HepG2 (cell line): ENCODE data around the gene SIGMAR1. TPM values are rescaled to one million over a fixed set of nuclear protein-coding genes. Genes with fewer than 3 reads are reported as not detected.
A peak's percentile ranks its signal among the peaks of the same experiment; 100 is the strongest.

ENCODE experiments used
- CC2D1A ChIP-seq: sonication (generic); formaldehyde crosslinking; IDR thresholded peaks from 2 replicates; pipeline ENCODE4 v1.8.1; 2023; ENCODE audit warnings: mild to moderate bottlenecking, missing genetic modification reagents
- HINFP ChIP-seq: sonication (generic); formaldehyde crosslinking; IDR thresholded peaks from 2 replicates; pipeline ENCODE4 v1.4.0; 2020; ENCODE audit warnings: low read depth, mild to moderate bottlenecking, missing genetic modification reagents
- NFIB ChIP-seq: sonication (generic); formaldehyde crosslinking; IDR thresholded peaks from 2 replicates; pipeline ENCODE4 v1.9.0; 2021; ENCODE audit warnings: missing genetic modification reagents, mild to moderate bottlenecking, borderline replicate concordance
- NFIC ChIP-seq: IDR thresholded peaks from 2 replicates; pipeline ENCODE4 v1.6.1; 2012; ENCODE audit warnings: mild to moderate bottlenecking, low read length, inconsistent platforms
- NR2F1 ChIP-seq, 2 experiments: fragments of 450-650 bp in 1 of 2; formaldehyde crosslinking in 1 of 2; IDR thresholded peaks; 2 replicates each; pipeline versions ENCODE4 v1.5.0 to v1.6.1; 2016 to 2020; ENCODE audit warnings: mild to moderate bottlenecking in 1 of 2, missing compliant biosample characterization in 1 of 2, missing genetic modification reagents in 1 of 2, moderate library complexity in 1 of 2
- SMAD3 ChIP-seq: sonication (generic); formaldehyde crosslinking; IDR thresholded peaks from 2 replicates; pipeline ENCODE4 v1.4.0; 2020; ENCODE audit warnings: missing genetic modification reagents
- STAT6 ChIP-seq: sonication (generic); formaldehyde crosslinking; IDR thresholded peaks from 2 replicates; pipeline ENCODE4 v1.4.0; 2020; ENCODE audit warnings: missing genetic modification reagents, mild to moderate bottlenecking, borderline replicate concordance
- TMF1 ChIP-seq: sonication (generic); formaldehyde crosslinking; IDR thresholded peaks from 2 replicates; pipeline ENCODE4 v1.8.1; 2022; ENCODE audit warnings: low read depth, missing genetic modification reagents
- ZNF263 ChIP-seq: sonication (generic); formaldehyde crosslinking; IDR thresholded peaks from 2 replicates; pipeline ENCODE4 v1.4.0; 2020; ENCODE audit warnings: missing genetic modification reagents
- ZNF382 ChIP-seq: sonication (generic); formaldehyde crosslinking; IDR thresholded peaks from 2 replicates; pipeline ENCODE4 v1.5.0; 2020; ENCODE audit warnings: missing genetic modification reagents, mild to moderate bottlenecking, borderline replicate concordance
- ZNF558 ChIP-seq: sonication (generic); formaldehyde crosslinking; IDR thresholded peaks from 2 replicates; pipeline ENCODE4 v1.9.0; 2022; ENCODE audit warnings: mild to moderate bottlenecking, missing genetic modification reagents, borderline replicate concordance
- polyA plus RNA-seq, 8 experiments: library from polyadenylated mRNA; depleted of rRNA in 3 of 8; stranded (reverse) in 7 of 8; unstranded in 1 of 8; fragments of >200 nt; fragmentation: Illumina TruSeq in 4 of 8; extraction: Trizol in 4 of 8; gene quantifications; 2 replicates each; pipeline versions ENCODE4 v1.2.1 to v1.2.3, GENCODE V29; 2011 to 2016; ENCODE audit warnings: low read depth in 4 of 8, missing spikeins in 1 of 8, mixed read lengths in 1 of 8; ENCODE audit not compliant: insufficient read depth in 1 of 8
- total RNA-seq, 5 experiments: library from RNA; depleted of rRNA; stranded (reverse); fragments of >200 nt; fragmentation: Illumina TruSeq; extraction: Trizol; gene quantifications; 2 replicates each; pipeline ENCODE4 v1.2.3, GENCODE V29; 2016; ENCODE audit warnings: low read depth in 1 of 5
- TF ChIP-seq, protein P1 (sequence below): sonication (generic); formaldehyde crosslinking; IDR thresholded peaks from 2 replicates; pipeline ENCODE4 v1.5.1; 2020; ENCODE audit warnings: missing genetic modification reagents, mild to moderate bottlenecking, borderline replicate concordance
- TF ChIP-seq, protein P2 (sequence below), 2 experiments: fragments of 450-650 bp in 1 of 2; sonication (generic) in 1 of 2; formaldehyde crosslinking in 1 of 2; IDR thresholded peaks; 2 replicates each; pipeline versions ENCODE4 v1.6.1 to v1.8.0; 2016 to 2022; ENCODE audit warnings: antibody characterized with exemption in 1 of 2, mild to moderate bottlenecking in 1 of 2, missing genetic modification reagents in 1 of 2

Gene SIGMAR1
- total and polyA plus RNA-seq, 2 of the 13 experiments (the other 11 are each of a cell fraction or from before 2014, with no cell fraction given) = 38.9 to 60.8 TPM

GRCh38 chr9:34647084-34647403, 9.5 kb upstream of the SIGMAR1 start (continued):
- TF ChIP-seq HINFP (CRISPR knock-in tag) = no peak
- no peak for TF ChIP-seq NR2F1 (CRISPR knock-in tag; IDR thresholded peaks at IDR 0.05)
- TF ChIP-seq CC2D1A (CRISPR knock-in tag) = no peak
- peak; percentile 70; the same call in 1 of the 2 replicates for TF ChIP-seq ZNF558 (CRISPR knock-in tag)
- no peak for TF ChIP-seq NFIB (CRISPR knock-in tag)
- no peak for TF ChIP-seq NFIC
- TF ChIP-seq ZNF263 = 0 out of 2 replicates have a peak, but pooled peaks have one; percentile 1
- no peak for TF ChIP-seq ZNF382 (CRISPR knock-in tag)
- TF ChIP-seq, protein P1, sequence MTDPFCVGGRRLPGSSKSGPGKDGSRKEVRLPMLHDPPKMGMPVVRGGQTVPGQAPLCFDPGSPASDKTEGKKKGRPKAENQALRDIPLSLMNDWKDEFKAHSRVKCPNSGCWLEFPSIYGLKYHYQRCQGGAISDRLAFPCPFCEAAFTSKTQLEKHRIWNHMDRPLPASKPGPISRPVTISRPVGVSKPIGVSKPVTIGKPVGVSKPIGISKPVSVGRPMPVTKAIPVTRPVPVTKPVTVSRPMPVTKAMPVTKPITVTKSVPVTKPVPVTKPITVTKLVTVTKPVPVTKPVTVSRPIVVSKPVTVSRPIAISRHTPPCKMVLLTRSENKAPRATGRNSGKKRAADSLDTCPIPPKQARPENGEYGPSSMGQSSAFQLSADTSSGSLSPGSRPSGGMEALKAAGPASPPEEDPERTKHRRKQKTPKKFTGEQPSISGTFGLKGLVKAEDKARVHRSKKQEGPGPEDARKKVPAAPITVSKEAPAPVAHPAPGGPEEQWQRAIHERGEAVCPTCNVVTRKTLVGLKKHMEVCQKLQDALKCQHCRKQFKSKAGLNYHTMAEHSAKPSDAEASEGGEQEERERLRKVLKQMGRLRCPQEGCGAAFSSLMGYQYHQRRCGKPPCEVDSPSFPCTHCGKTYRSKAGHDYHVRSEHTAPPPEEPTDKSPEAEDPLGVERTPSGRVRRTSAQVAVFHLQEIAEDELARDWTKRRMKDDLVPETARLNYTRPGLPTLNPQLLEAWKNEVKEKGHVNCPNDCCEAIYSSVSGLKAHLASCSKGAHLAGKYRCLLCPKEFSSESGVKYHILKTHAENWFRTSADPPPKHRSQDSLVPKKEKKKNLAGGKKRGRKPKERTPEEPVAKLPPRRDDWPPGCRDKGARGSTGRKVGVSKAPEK = no peak
- TF ChIP-seq, protein P2, sequence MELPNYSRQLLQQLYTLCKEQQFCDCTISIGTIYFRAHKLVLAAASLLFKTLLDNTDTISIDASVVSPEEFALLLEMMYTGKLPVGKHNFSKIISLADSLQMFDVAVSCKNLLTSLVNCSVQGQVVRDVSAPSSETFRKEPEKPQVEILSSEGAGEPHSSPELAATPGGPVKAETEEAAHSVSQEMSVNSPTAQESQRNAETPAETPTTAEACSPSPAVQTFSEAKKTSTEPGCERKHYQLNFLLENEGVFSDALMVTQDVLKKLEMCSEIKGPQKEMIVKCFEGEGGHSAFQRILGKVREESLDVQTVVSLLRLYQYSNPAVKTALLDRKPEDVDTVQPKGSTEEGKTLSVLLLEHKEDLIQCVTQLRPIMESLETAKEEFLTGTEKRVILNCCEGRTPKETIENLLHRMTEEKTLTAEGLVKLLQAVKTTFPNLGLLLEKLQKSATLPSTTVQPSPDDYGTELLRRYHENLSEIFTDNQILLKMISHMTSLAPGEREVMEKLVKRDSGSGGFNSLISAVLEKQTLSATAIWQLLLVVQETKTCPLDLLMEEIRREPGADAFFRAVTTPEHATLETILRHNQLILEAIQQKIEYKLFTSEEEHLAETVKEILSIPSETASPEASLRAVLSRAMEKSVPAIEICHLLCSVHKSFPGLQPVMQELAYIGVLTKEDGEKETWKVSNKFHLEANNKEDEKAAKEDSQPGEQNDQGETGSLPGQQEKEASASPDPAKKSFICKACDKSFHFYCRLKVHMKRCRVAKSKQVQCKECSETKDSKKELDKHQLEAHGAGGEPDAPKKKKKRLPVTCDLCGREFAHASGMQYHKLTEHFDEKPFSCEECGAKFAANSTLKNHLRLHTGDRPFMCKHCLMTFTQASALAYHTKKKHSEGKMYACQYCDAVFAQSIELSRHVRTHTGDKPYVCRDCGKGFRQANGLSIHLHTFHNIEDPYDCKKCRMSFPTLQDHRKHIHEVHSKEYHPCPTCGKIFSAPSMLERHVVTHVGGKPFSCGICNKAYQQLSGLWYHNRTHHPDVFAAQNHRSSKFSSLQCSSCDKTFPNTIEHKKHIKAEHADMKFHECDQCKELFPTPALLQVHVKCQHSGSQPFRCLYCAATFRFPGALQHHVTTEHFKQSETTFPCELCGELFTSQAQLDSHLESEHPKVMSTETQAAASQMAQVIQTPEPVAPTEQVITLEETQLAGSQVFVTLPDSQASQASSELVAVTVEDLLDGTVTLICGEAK (IDR thresholded peaks at IDR 0.05) = no peak
- TF ChIP-seq, protein P2 (CRISPR knock-in tag; IDR thresholded peaks at IDR 0.05) = no peak
- no peak for TF ChIP-seq TMF1 (CRISPR knock-in tag)
- TF ChIP-seq STAT6 = 0 out of 2 replicates have a peak, but pooled peaks have one; percentile 11
- no peak for TF ChIP-seq SMAD3 (CRISPR knock-in tag)
